Cardiac fibroblast (primary cell): Measurements from ENCODE around the gene DISP3.

Source experiments
- DNase-seq, 2 donors: peaks; one replicate each; pipeline versions ENCODE4 v3.0.0 to v3.0.0-alpha.2; 2010; ENCODE audit warnings: low read depth in 2 of 2
- H3K4me3 ChIP-seq, 2 donors: replicated peaks in 1 of 2; 1 replicate in 1 of 2; 2 replicates in 1 of 2; pipeline ENCODE4 v1.5.1; 2011; ENCODE audit warnings: low read depth in 2 of 2, low read length in 2 of 2, mild to moderate bottlenecking in 2 of 2, moderate library complexity in 1 of 2
- TF ChIP-seq, protein P1 (sequence below): IDR thresholded peaks from one replicate; pipeline ENCODE4 v1.5.1; 2011; ENCODE audit warnings: low read depth, mild to moderate bottlenecking, low read length, inconsistent platforms

The DISP3 gene

GRCh38 chr1:11505591-11506538 is 26.9 kb downstream of the DISP3 start:
- DNase-seq = peak in 1 of 2 donors; percentile 1
- TF ChIP-seq, protein P1, sequence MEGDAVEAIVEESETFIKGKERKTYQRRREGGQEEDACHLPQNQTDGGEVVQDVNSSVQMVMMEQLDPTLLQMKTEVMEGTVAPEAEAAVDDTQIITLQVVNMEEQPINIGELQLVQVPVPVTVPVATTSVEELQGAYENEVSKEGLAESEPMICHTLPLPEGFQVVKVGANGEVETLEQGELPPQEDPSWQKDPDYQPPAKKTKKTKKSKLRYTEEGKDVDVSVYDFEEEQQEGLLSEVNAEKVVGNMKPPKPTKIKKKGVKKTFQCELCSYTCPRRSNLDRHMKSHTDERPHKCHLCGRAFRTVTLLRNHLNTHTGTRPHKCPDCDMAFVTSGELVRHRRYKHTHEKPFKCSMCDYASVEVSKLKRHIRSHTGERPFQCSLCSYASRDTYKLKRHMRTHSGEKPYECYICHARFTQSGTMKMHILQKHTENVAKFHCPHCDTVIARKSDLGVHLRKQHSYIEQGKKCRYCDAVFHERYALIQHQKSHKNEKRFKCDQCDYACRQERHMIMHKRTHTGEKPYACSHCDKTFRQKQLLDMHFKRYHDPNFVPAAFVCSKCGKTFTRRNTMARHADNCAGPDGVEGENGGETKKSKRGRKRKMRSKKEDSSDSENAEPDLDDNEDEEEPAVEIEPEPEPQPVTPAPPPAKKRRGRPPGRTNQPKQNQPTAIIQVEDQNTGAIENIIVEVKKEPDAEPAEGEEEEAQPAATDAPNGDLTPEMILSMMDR = no peak

GRCh38 chr1:11507309-11507708 is 28.4 kb downstream of the DISP3 start:
- TF ChIP-seq, protein P1 = no peak
- DNase-seq = no peak
- no peak overlapping the region for H3K4me3 ChIP-seq

More at GRCh38 chr1:11505591-11506538, 26.9 kb downstream of the DISP3 start:
- no peak overlapping the region for H3K4me3 ChIP-seq

- no peak for DNase-seq
- H3K4me3 ChIP-seq = no peak overlapping the region
- TF ChIP-seq, protein P1 = no peak
Measured at GRCh38 chr1:11513681-11514080, 34.7 kb downstream of the DISP3 start.

- TF ChIP-seq, protein P1 = no peak
- DNase-seq = no peak
- no peak overlapping the region for H3K4me3 ChIP-seq
Measured at GRCh38 chr1:11514366-11514765, 35.4 kb downstream of the DISP3 start.

DNA sequence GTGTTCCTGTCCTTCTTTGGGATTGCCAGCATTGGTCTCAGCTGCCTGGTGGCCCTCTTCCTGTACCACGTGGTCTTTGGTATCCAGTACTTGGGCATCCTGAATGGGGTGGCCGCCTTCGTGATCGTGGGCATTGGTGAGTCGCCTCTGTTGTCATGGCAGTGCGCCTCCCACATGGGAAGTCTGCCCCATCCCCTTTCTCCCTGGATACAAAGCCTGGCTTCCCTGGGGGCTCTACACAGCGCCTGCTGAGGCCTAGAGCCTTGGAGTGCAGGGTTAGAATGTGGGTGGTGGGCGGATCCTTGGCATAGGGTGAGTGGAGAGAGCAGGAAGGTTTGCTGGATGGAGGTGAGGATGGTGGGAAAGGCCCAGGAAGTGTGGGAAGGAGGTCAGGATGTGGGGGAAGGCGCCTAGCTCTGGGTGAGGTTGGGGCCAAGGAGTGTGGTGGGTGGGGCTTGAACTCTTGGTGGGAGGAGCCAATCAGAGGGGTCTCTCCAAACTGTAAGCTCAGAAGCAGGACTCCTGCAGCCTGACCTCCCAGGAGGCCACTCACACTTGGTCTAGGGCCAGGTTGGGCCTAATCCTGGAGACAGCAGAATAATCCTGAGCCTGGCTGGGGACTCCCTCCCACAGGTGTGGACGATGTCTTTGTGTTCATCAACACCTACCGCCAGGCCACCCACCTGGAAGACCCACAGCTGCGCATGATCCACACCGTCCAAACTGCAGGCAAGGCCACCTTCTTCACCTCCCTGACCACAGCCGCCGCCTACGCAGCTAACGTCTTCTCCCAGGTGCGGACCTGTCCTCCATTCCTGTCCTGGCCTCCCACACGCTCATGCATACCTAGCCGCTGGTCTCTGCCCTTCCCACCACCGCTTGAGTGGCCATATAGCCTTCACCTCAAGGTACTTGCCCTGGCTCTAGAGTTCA is 36.7 kb downstream of the DISP3 start:
- TF ChIP-seq, protein P1 = no peak
- no peak for DNase-seq

DNA sequence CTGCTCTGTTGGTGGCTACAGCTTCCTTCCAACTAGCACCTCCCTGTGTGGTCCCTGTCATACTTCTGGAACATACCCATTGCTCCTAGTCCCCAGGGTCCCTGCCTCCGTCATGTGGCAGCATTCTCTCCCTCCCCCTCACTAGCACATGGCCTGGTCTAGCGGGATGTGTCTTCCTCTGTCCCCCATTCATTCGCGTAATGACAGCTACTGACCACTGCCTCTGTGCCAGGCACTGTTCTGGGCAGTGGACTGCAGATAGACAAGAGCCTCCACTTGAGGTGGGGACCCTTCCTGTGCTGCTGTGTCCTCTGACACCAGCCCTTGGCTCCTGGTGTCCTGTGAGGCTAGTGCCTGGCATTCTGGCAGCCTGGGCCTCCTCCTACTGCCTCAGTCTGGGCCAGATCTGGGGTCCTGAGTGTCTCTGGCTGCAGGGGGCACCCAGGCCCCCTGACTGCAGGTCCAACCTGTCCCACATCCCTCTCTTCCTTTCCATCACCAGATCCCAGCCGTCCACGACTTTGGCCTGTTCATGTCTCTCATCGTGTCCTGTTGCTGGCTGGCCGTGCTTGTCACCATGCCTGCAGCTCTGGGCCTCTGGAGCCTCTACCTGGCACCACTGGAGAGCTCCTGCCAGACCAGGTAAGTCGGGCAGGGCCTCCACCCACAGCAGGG is 38.1 kb downstream of the DISP3 start:
- TF ChIP-seq, protein P1 = no peak
- no peak for DNase-seq
- no peak overlapping the region for H3K4me3 ChIP-seq

More for the DNA sequence above, 36.7 kb downstream of the DISP3 start:
- H3K4me3 ChIP-seq = no peak overlapping the region
